ENCODE data around the gene SPDYA. TPM values are rescaled to one million over a fixed set of nuclear protein-coding genes. Genes with fewer than 3 reads are reported as not detected.

Gene SPDYA
- 0.44 and 1.0 TPM in 2 replicates for total RNA-seq (2012; rRNA removed)

GRCh38 chr2:28810384-28811285 lies at the start of gene SPDYA:
Gene SPDYA, plus strand, starts transcription at chr2:28810834. Its CDS starts 5,181 bp downstream, at chr2:28816015.
- Histone ChIP-seq H3K4me1 (ENCODE audit: control insufficient read depth, insufficient read depth, low read length) (peaks cover 11% of the 10 kb centered on the region), H3K4me2 (ENCODE audit: low read length) (peak within 1 kb of the TSS; percentile 84), H3K36me3 (ENCODE audit: insufficient read depth, low read length) (peaks cover 21% of the 10 kb centered on the region), H3K4me3 (ENCODE audit: low read length) (peak within 1 kb of the TSS; percentile 67), H3K9me3 (replicated peaks; ENCODE audit: low read length) (no peaks in the 10 kb centered on the region), H3K27me3 (ENCODE audit: control insufficient read depth, insufficient read depth, low read length) (no peaks in the 10 kb centered on the region), H3K9ac (ENCODE audit: low read depth, low read length) (peak within 1 kb of the TSS; percentile 46)

GRCh38 chr2:28761420-28761819 lies 49.2 kb upstream of the SPDYA start:
- Histone ChIP-seq H3K4me1 (ENCODE audit: control insufficient read depth, insufficient read depth, low read length) (peaks cover 42% of the 10 kb centered on the region), H3K4me2 (ENCODE audit: low read length) (no peak overlapping the region), H3K36me3 (ENCODE audit: insufficient read depth, low read length) (peaks cover 17% of the 10 kb centered on the region), H3K27me3 (ENCODE audit: control insufficient read depth, insufficient read depth, low read length) (no peaks in the 10 kb centered on the region), H3K9ac (ENCODE audit: low read depth, low read length) (no peak overlapping the region), H3K9me3 (replicated peaks; ENCODE audit: low read length) (no peaks in the 10 kb centered on the region), H3K4me3 (ENCODE audit: low read length) (no peak overlapping the region)

GRCh38 chr2:28764909-28765711 lies 45.5 kb upstream of the SPDYA start:
- Histone ChIP-seq H3K9me3 (replicated peaks; ENCODE audit: low read length) (no peaks in the 10 kb centered on the region), H3K4me3 (ENCODE audit: low read length) (no peak overlapping the region), H3K36me3 (ENCODE audit: insufficient read depth, low read length) (peaks cover 13% of the 10 kb centered on the region), H3K4me1 (ENCODE audit: control insufficient read depth, insufficient read depth, low read length) (peaks cover 22% of the 10 kb centered on the region), H3K4me2 (ENCODE audit: low read length) (no peak overlapping the region), H3K9ac (ENCODE audit: low read depth, low read length) (no peak overlapping the region), H3K27me3 (ENCODE audit: control insufficient read depth, insufficient read depth, low read length) (no peaks in the 10 kb centered on the region)

- peaks cover 22% of the 10 kb centered on the region for H3K4me1 ChIP-seq (ENCODE audit: control insufficient read depth, insufficient read depth, low read length)
- H3K27me3 ChIP-seq (ENCODE audit: control insufficient read depth, insufficient read depth, low read length): no peaks in the 10 kb centered on the region
- H3K9me3 ChIP-seq (replicated peaks; ENCODE audit: low read length): no peaks in the 10 kb centered on the region
- H3K4me2 ChIP-seq (ENCODE audit: low read length): no peak overlapping the region
- no peak overlapping the region for H3K4me3 ChIP-seq (ENCODE audit: low read length)
- peaks cover 7% of the 10 kb centered on the region for H3K36me3 ChIP-seq (ENCODE audit: insufficient read depth, low read length)
- H3K9ac ChIP-seq (ENCODE audit: low read depth, low read length): no peak overlapping the region
Measured at GRCh38 chr2:28766070-28766469, 44.6 kb upstream of the SPDYA start.

- Histone ChIP-seq H3K27me3 (ENCODE audit: control insufficient read depth, insufficient read depth, low read length) (no peaks in the 10 kb centered on the region), H3K9me3 (replicated peaks; ENCODE audit: low read length) (no peaks in the 10 kb centered on the region), H3K9ac (ENCODE audit: low read depth, low read length) (no peak overlapping the region), H3K4me2 (ENCODE audit: low read length) (no peak overlapping the region), H3K4me3 (ENCODE audit: low read length) (no peak overlapping the region), H3K36me3 (ENCODE audit: insufficient read depth, low read length) (no peaks in the 10 kb centered on the region), H3K4me1 (ENCODE audit: control insufficient read depth, insufficient read depth, low read length) (peaks cover 22% of the 10 kb centered on the region)
Measured at GRCh38 chr2:28767337-28767736, 43.3 kb upstream of the SPDYA start.

GRCh38 chr2:28768422-28768821 lies 42.2 kb upstream of the SPDYA start:
- no peak overlapping the region for H3K9ac ChIP-seq (ENCODE audit: low read depth, low read length)
- H3K4me1 ChIP-seq (ENCODE audit: control insufficient read depth, insufficient read depth, low read length): peaks cover 16% of the 10 kb centered on the region
- no peaks in the 10 kb centered on the region for H3K27me3 ChIP-seq (ENCODE audit: control insufficient read depth, insufficient read depth, low read length)
- no peak overlapping the region for H3K4me3 ChIP-seq (ENCODE audit: low read length)
- H3K4me2 ChIP-seq (ENCODE audit: low read length): no peak overlapping the region
- no peaks in the 10 kb centered on the region for H3K9me3 ChIP-seq (replicated peaks; ENCODE audit: low read length)
- H3K36me3 ChIP-seq (ENCODE audit: insufficient read depth, low read length): no peaks in the 10 kb centered on the region

- Histone ChIP-seq H3K9me3 (replicated peaks; ENCODE audit: low read length) (no peaks in the 10 kb centered on the region), H3K27me3 (ENCODE audit: control insufficient read depth, insufficient read depth, low read length) (no peaks in the 10 kb centered on the region), H3K9ac (ENCODE audit: low read depth, low read length) (no peak overlapping the region), H3K4me2 (ENCODE audit: low read length) (no peak overlapping the region), H3K36me3 (ENCODE audit: insufficient read depth, low read length) (no peaks in the 10 kb centered on the region), H3K4me3 (ENCODE audit: low read length) (no peak overlapping the region), H3K4me1 (ENCODE audit: control insufficient read depth, insufficient read depth, low read length) (peaks cover 16% of the 10 kb centered on the region)
Measured at GRCh38 chr2:28768952-28769351, 41.7 kb upstream of the SPDYA start.

GRCh38 chr2:28772351-28772750 lies 38.3 kb upstream of the SPDYA start:
- Histone ChIP-seq H3K4me2 (ENCODE audit: low read length) (no peak overlapping the region), H3K9ac (ENCODE audit: low read depth, low read length) (no peak overlapping the region), H3K27me3 (ENCODE audit: control insufficient read depth, insufficient read depth, low read length) (no peaks in the 10 kb centered on the region), H3K36me3 (ENCODE audit: insufficient read depth, low read length) (peaks cover 11% of the 10 kb centered on the region), H3K4me1 (ENCODE audit: control insufficient read depth, insufficient read depth, low read length) (no peaks in the 10 kb centered on the region), H3K9me3 (replicated peaks; ENCODE audit: low read length) (no peaks in the 10 kb centered on the region), H3K4me3 (ENCODE audit: low read length) (no peak overlapping the region)

- H3K4me3 ChIP-seq (ENCODE audit: low read length): no peak overlapping the region
- H3K4me1 ChIP-seq (ENCODE audit: control insufficient read depth, insufficient read depth, low read length): no peaks in the 10 kb centered on the region
- H3K36me3 ChIP-seq (ENCODE audit: insufficient read depth, low read length): peaks cover 50% of the 10 kb centered on the region
- no peaks in the 10 kb centered on the region for H3K27me3 ChIP-seq (ENCODE audit: control insufficient read depth, insufficient read depth, low read length)
- H3K4me2 ChIP-seq (ENCODE audit: low read length): no peak overlapping the region
- no peaks in the 10 kb centered on the region for H3K9me3 ChIP-seq (replicated peaks; ENCODE audit: low read length)
- no peak overlapping the region for H3K9ac ChIP-seq (ENCODE audit: low read depth, low read length)
Measured at GRCh38 chr2:28776471-28776870, 34.2 kb upstream of the SPDYA start.

GRCh38 chr2:28778392-28778791 lies 32.2 kb upstream of the SPDYA start:
- Histone ChIP-seq H3K27me3 (ENCODE audit: control insufficient read depth, insufficient read depth, low read length) (no peaks in the 10 kb centered on the region), H3K9ac (ENCODE audit: low read depth, low read length) (no peak overlapping the region), H3K36me3 (ENCODE audit: insufficient read depth, low read length) (peaks cover 67% of the 10 kb centered on the region), H3K9me3 (replicated peaks; ENCODE audit: low read length) (no peaks in the 10 kb centered on the region), H3K4me3 (ENCODE audit: low read length) (no peak overlapping the region), H3K4me2 (ENCODE audit: low read length) (no peak overlapping the region), H3K4me1 (ENCODE audit: control insufficient read depth, insufficient read depth, low read length) (no peaks in the 10 kb centered on the region)

GRCh38 chr2:28779001-28779400 lies 31.6 kb upstream of the SPDYA start:
- H3K4me1 ChIP-seq (ENCODE audit: control insufficient read depth, insufficient read depth, low read length): no peaks in the 10 kb centered on the region
- no peak overlapping the region for H3K9ac ChIP-seq (ENCODE audit: low read depth, low read length)
- H3K36me3 ChIP-seq (ENCODE audit: insufficient read depth, low read length): peaks cover 73% of the 10 kb centered on the region

More at GRCh38 chr2:28779001-28779400, 31.6 kb upstream of the SPDYA start:
- H3K4me2 ChIP-seq (ENCODE audit: low read length): no peak overlapping the region
- H3K27me3 ChIP-seq (ENCODE audit: control insufficient read depth, insufficient read depth, low read length): no peaks in the 10 kb centered on the region
- H3K9me3 ChIP-seq (replicated peaks; ENCODE audit: low read length): no peaks in the 10 kb centered on the region
- no peak overlapping the region for H3K4me3 ChIP-seq (ENCODE audit: low read length)

Measured in skeletal muscle satellite cell (primary cell).